Measurements from ENCODE around the gene FOXP1. TPM values are rescaled to one million over a fixed set of nuclear protein-coding genes. Genes with fewer than 3 reads are reported as not detected.

The FOXP1 gene
- total and polyA plus RNA-seq, 2 of the 8 experiments (the other 6 are each of a cell fraction or from before 2014, with no cell fraction given), result 13.9 to 25.4 TPM

DNA sequence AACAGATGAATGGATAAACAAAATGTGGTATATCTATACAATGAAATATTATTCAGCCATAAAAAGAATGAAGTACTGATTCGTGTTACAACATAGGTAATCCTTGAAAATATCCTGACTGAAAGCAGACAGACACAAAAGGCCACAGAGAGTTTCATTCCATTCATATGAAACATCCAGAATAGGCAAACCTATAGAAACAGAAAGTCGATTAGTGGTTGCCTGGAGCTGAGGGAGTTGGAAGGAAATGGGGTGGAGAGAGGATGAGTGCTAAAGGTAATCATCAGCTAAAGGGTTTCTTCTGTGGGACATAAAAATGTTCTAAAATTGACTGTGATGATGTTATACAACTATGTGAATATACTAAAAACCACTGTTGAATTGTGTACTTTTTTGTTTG is 22.9 kb downstream of the FOXP1 start:
- no peak for DNase-seq (ENCODE audit: low read depth in 1 of 2, low spot score in 2 of 2)
- H3K36me3 ChIP-seq (ENCODE audit: control insufficient read depth in 2 of 4, insufficient read depth in 4 of 4, low read length in 3 of 4), result no peaks in the 10 kb centered on the region
- no peak overlapping the region for H4K8ac ChIP-seq (ENCODE audit: extremely low read depth, insufficient read depth, low read length)
- H3K4me1 ChIP-seq (replicated peaks in 1 of 4; ENCODE audit: control insufficient read depth in 3 of 4, insufficient read depth in 4 of 4, low read length in 3 of 4), result no peaks in the 10 kb centered on the region
- H3K4ac ChIP-seq (replicated peaks; ENCODE audit: insufficient read length, low read depth, low read length), result no peak overlapping the region
- H3K9me3 ChIP-seq (ENCODE audit: insufficient read depth in 2 of 2, low read depth in 1 of 2, low read length in 1 of 2), result no peaks in the 10 kb centered on the region
- no peak overlapping the region for H4K91ac ChIP-seq (replicated peaks; ENCODE audit: insufficient read length, low read length)
- H3K56ac ChIP-seq (replicated peaks; ENCODE audit: insufficient read length, low read depth, low read length), result no peak overlapping the region
- no peak overlapping the region for H3K23ac ChIP-seq (ENCODE audit: insufficient read length)
- H3K79me2 ChIP-seq (ENCODE audit: control insufficient read depth in 1 of 2, insufficient read depth in 2 of 2, low read length in 2 of 2), result no peaks in the 10 kb centered on the region
- 83% methylated on average over 2 of the region's 2 CpGs; no CpG with 5 or more reads in 1 of the 2 experiments for WGBS, 2 experiments (ENCODE audit: extremely low coverage in 1 of 2, insufficient coverage in 1 of 2, insufficient read length in 1 of 2, insufficient replicate concordance in 2 of 2, low coverage in 1 of 2, low lambda C conversion rate in 2 of 2, missing lambda C conversion rate in 1 of 2)
- H3K14ac ChIP-seq (ENCODE audit: insufficient read length), result no peak overlapping the region
- no peaks in the 10 kb centered on the region for H3K27me3 ChIP-seq (replicated peaks in 1 of 4; ENCODE audit: control insufficient read depth in 3 of 4, extremely low read depth in 1 of 4, insufficient read depth in 3 of 4, low read length in 3 of 4)
- TF ChIP-seq RXRA (IDR thresholded peaks at IDR 0.05; ENCODE audit: insufficient read depth, low read depth, low read length) (no peak), CREB1 (IDR thresholded peaks at IDR 0.05) (no peak), KDM4A (IDR thresholded peaks at IDR 0.05; ENCODE audit: low read depth, low read length, severe bottlenecking) (no peak), HDAC6 (IDR thresholded peaks at IDR 0.05; ENCODE audit: low read depth, low read length) (no peak), NRF1 (IDR thresholded peaks at IDR 0.05; ENCODE audit: low read depth, low read length) (no peak), TEAD4 (IDR thresholded peaks at IDR 0.05; ENCODE audit: low read depth, low read length) (no peak), SP4 (IDR thresholded peaks at IDR 0.05; ENCODE audit: low read length) (no peak)
- no peak overlapping the region for H3K9ac ChIP-seq (replicated peaks in 1 of 4; ENCODE audit: extremely low read depth in 1 of 4, low read depth in 3 of 4, low read length in 3 of 4)
- no peak overlapping the region for H3K27ac ChIP-seq (ENCODE audit: low read depth, low read length)
- H2AFZ ChIP-seq (ENCODE audit: low read length), result no peak overlapping the region
- no peaks in the 10 kb centered on the region for H3K23me2 ChIP-seq (ENCODE audit: low read depth, low read length)
- ChIA-PET CTCF (ENCODE audit: partially characterized antibody) (no interaction called here), POLR2A (ENCODE audit: partially characterized antibody) (no interaction called here)
- no peak overlapping the region for H2BK20ac ChIP-seq (ENCODE audit: low read length)
- no peak overlapping the region for H2BK12ac ChIP-seq (ENCODE audit: low read depth, low read length)
- no peak overlapping the region for H3K4me3 ChIP-seq (ENCODE audit: extremely low read depth in 1 of 4, insufficient read depth in 2 of 4, low read depth in 3 of 4, low read length in 4 of 4)
- peaks cover 4% of the 10 kb centered on the region; the same call in 1 of the 2 replicates for H3K79me1 ChIP-seq (ENCODE audit: low read depth, low read length)
- no peak overlapping the region for H4K5ac ChIP-seq (ENCODE audit: insufficient read length, low read depth, low read length)
- H2BK15ac ChIP-seq (ENCODE audit: low read length), result no peak overlapping the region
- H2BK5ac ChIP-seq (ENCODE audit: low read depth, low read length), result no peak overlapping the region
- FAIRE-seq, result no peak
- no peak overlapping the region for H2AK5ac ChIP-seq (ENCODE audit: low read depth, low read length)
- no peaks in the 10 kb centered on the region for H4K20me1 ChIP-seq (replicated peaks in 1 of 2; ENCODE audit: control insufficient read depth in 1 of 2, insufficient read depth in 2 of 2, low read length in 2 of 2)
- no peak overlapping the region for H3K18ac ChIP-seq (ENCODE audit: extremely low read depth, low read length)
- no peak overlapping the region for H2BK120ac ChIP-seq (replicated peaks; ENCODE audit: low read depth, low read length)
- no peak overlapping the region for H3K4me2 ChIP-seq (ENCODE audit: insufficient read depth in 1 of 2, low read depth in 2 of 2, low read length in 2 of 2)

Data from H1 (cell line).